Endodermal cell (in vitro differentiated cells): ENCODE measurements around the gene ANKRD6. TPM values are rescaled to one million over a fixed set of nuclear protein-coding genes. Genes with fewer than 3 reads are reported as not detected.

Experiments used
- DNase-seq: peaks from one replicate; pipeline ENCODE4 v3.0.0-alpha.2; 2017
- H3K27ac ChIP-seq: 2 replicates; pipeline ENCODE4 v1.5.1; 2013; ENCODE audit warnings: mild to moderate bottlenecking, low read depth, low read length, moderate library complexity
- H3K27me3 ChIP-seq: 2 replicates; pipeline ENCODE4 v1.6.1; 2013; ENCODE audit warnings: mild to moderate bottlenecking, low read length, moderate library complexity; ENCODE audit not compliant: insufficient read depth, control insufficient read depth, poor library complexity, severe bottlenecking
- H3K36me3 ChIP-seq: 2 replicates; pipeline ENCODE4 v1.7.0; 2013; ENCODE audit warnings: mild to moderate bottlenecking, low read length, moderate library complexity; ENCODE audit not compliant: control insufficient read depth, insufficient read depth
- H3K4me1 ChIP-seq: one replicate; pipeline ENCODE4 v1.7.0; 2013; ENCODE audit warnings: low read length; ENCODE audit not compliant: control insufficient read depth, insufficient read depth
- H3K4me3 ChIP-seq: 2 replicates; pipeline ENCODE4 v1.5.1; 2013; ENCODE audit warnings: mild to moderate bottlenecking, low read length, moderate library complexity
- H3K9ac ChIP-seq: 2 replicates; pipeline ENCODE4 v1.6.1; 2013; ENCODE audit warnings: mild to moderate bottlenecking, low read length, moderate library complexity; ENCODE audit not compliant: poor library complexity, severe bottlenecking; ENCODE audit errors: extremely low read depth
- H3K9me3 ChIP-seq: 2 replicates; pipeline ENCODE4 v1.6.1; 2013; ENCODE audit warnings: mild to moderate bottlenecking, low read length, moderate library complexity; ENCODE audit not compliant: control insufficient read depth
- H3K27ac Mint-ChIP-seq: 2 replicates; pipeline ENCODE4 v1.8.0; 2020; ENCODE audit warnings: mixed read lengths
- H3K27me3 Mint-ChIP-seq: 2 replicates; pipeline ENCODE4 v1.8.0; 2021; ENCODE audit warnings: mild to moderate bottlenecking, mixed read lengths; ENCODE audit not compliant: insufficient read depth
- H3K36me3 Mint-ChIP-seq: 2 replicates; pipeline ENCODE4 v1.8.0; 2020; ENCODE audit warnings: low read depth, mixed read lengths
- H3K4me1 Mint-ChIP-seq: 2 replicates; pipeline ENCODE4 v1.8.0; 2020; ENCODE audit warnings: mixed read lengths
- H3K4me3 Mint-ChIP-seq: 2 replicates; pipeline ENCODE4 v1.8.0; 2020; ENCODE audit warnings: mild to moderate bottlenecking, moderate library complexity, mixed read lengths
- H3K9me3 Mint-ChIP-seq: 2 replicates; pipeline ENCODE4 v1.8.0; 2020; ENCODE audit warnings: mild to moderate bottlenecking, mixed read lengths
- CTCF ChIP-seq: fragments of 200-600 bp; sonication (generic); conservative IDR thresholded peaks from 2 replicates; pipeline ENCODE4 v1.5.0; 2021; ENCODE audit warnings: antibody characterized with exemption, mild to moderate bottlenecking
- WGBS, 2 experiments: methylation state at CpG; one replicate each; pipeline versions ENCODE4 v1.1.5 to v1.1.7; 2013; ENCODE audit warnings: missing lambda C conversion rate in 2 of 2, mixed read lengths in 1 of 2; ENCODE audit not compliant: insufficient coverage in 1 of 2, insufficient read length in 1 of 2; 5-methylcytosine and 5-hydroxymethylcytosine counted together
- total RNA-seq, 2 donors: library from RNA; stranded (reverse); fragmentation: NEBNext Ultra II Directional in 1 of 2; extraction: Animal tissue kit (Norgen Biotek cat#: 25700) in 1 of 2; gene quantifications; 2 replicates in 1 of 2; 3 replicates in 1 of 2; pipeline ENCODE4 v1.2.1, GENCODE V29; 2021

ANKRD6 gene
- total RNA-seq, 2 donors from 2014 or later: 88.7 to 110 TPM

GRCh38 chr6:89487864-89488263, 54.9 kb downstream of the ANKRD6 start:
- Histone ChIP-seq H3K4me1 (peaks cover 32% of the 10 kb centered on the region), H3K36me3 (peaks cover 21% of the 10 kb centered on the region), H3K27me3 (no peaks in the 10 kb centered on the region), H3K9me3 (no peaks in the 10 kb centered on the region), H3K27ac (no peak overlapping the region), H3K4me3 (no peak overlapping the region), H3K9ac (no peak overlapping the region)
- 87 to 100% methylated on average over 1 of the region's 1 CpG for WGBS, 2 experiments
- H3K36me3 Mint-ChIP-seq: peaks cover 2% of the 10 kb centered on the region
- no peak overlapping the region for H3K27ac Mint-ChIP-seq
- no peaks in the 10 kb centered on the region for H3K9me3 Mint-ChIP-seq
- no peak for TF ChIP-seq CTCF
- DNase-seq: no peak
- no peaks in the 10 kb centered on the region for H3K27me3 Mint-ChIP-seq
- peaks cover 47% of the 10 kb centered on the region for H3K4me1 Mint-ChIP-seq
- H3K4me3 Mint-ChIP-seq: no peak overlapping the region

- Histone ChIP-seq H3K9ac (no peak overlapping the region), H3K27me3 (no peaks in the 10 kb centered on the region), H3K4me3 (no peak overlapping the region), H3K36me3 (peaks cover 21% of the 10 kb centered on the region), H3K4me1 (peaks cover 26% of the 10 kb centered on the region), H3K9me3 (no peaks in the 10 kb centered on the region), H3K27ac (no peak overlapping the region)
- no peak for DNase-seq
- H3K36me3 Mint-ChIP-seq: peaks cover 2% of the 10 kb centered on the region
- no peak overlapping the region for H3K4me3 Mint-ChIP-seq
- H3K27ac Mint-ChIP-seq: no peak overlapping the region
- H3K27me3 Mint-ChIP-seq: no peaks in the 10 kb centered on the region
- H3K9me3 Mint-ChIP-seq: no peaks in the 10 kb centered on the region
- no peak for TF ChIP-seq CTCF
- H3K4me1 Mint-ChIP-seq: peaks cover 47% of the 10 kb centered on the region
Observed at GRCh38 chr6:89488438-89488837, 55.5 kb downstream of the ANKRD6 start.

GRCh38 chr6:89489078-89489477, 56.1 kb downstream of the ANKRD6 start:
- peaks cover 21% of the 10 kb centered on the region for H3K36me3 ChIP-seq
- H3K9ac ChIP-seq: no peak overlapping the region
- no peaks in the 10 kb centered on the region for H3K27me3 ChIP-seq
- TF ChIP-seq CTCF: no peak
- H3K4me1 ChIP-seq: peaks cover 25% of the 10 kb centered on the region
- Mint-ChIP-seq H3K27me3 (no peaks in the 10 kb centered on the region), H3K27ac (no peak overlapping the region), H3K4me1 (peaks cover 46% of the 10 kb centered on the region), H3K4me3 (no peak overlapping the region), H3K9me3 (no peaks in the 10 kb centered on the region), H3K36me3 (peaks cover 2% of the 10 kb centered on the region)
- H3K27ac ChIP-seq: no peak overlapping the region
- H3K4me3 ChIP-seq: no peak overlapping the region
- no peak for DNase-seq
- 87 to 89% methylated on average over 3 of the region's 3 CpGs for WGBS, 2 experiments
- H3K9me3 ChIP-seq: no peaks in the 10 kb centered on the region
